ENCODE results near the gene ASIC2. TPM values are rescaled to one million over a fixed set of nuclear protein-coding genes. Genes with fewer than 3 reads are reported as not detected.

Gene ASIC2
- total RNA-seq, 1 donor from 2014 or later = not detected

- H3K4me3 Mint-ChIP-seq = no peak overlapping the region
- no peaks in the 10 kb centered on the region for H3K36me3 Mint-ChIP-seq (ENCODE audit: low read depth)
- TF ChIP-seq CTCF (IDR thresholded peaks at IDR 0.05) = no peak
- H3K27me3 Mint-ChIP-seq = peaks cover 15% of the 10 kb centered on the region
- ChIA-PET POLR2A (no interaction called here), CTCF (no interaction called here)
- no peak for DNase-seq
- no peaks in the 10 kb centered on the region for H3K4me1 Mint-ChIP-seq
- no peaks in the 10 kb centered on the region for H3K9me3 Mint-ChIP-seq
- H3K27ac Mint-ChIP-seq = no peak overlapping the region
- no peak for ATAC-seq (ENCODE audit: low read depth)
- intact Hi-C loops (cut with micrococcal nuclease) = no loop called here
Measured at GRCh38 chr17:33316746-33317145, 23.7 kb upstream of the ASIC2 start.

GRCh38 chr17:33310296-33310695 lies 17.2 kb upstream of the ASIC2 start:
- no peak overlapping the region for H3K27ac Mint-ChIP-seq
- H3K9me3 Mint-ChIP-seq = no peaks in the 10 kb centered on the region
- H3K4me1 Mint-ChIP-seq = no peaks in the 10 kb centered on the region
- no peaks in the 10 kb centered on the region for H3K36me3 Mint-ChIP-seq (ENCODE audit: low read depth)
- no peak overlapping the region for H3K4me3 Mint-ChIP-seq
- DNase-seq = no peak
- intact Hi-C loops (cut with micrococcal nuclease) = no loop called here
- no peak for TF ChIP-seq CTCF (IDR thresholded peaks at IDR 0.05)
- peaks cover 15% of the 10 kb centered on the region for H3K27me3 Mint-ChIP-seq
- no peak for ATAC-seq (ENCODE audit: low read depth)
- CTCF ChIA-PET = no interaction called here
- POLR2A ChIA-PET = no interaction called here

- no peaks in the 10 kb centered on the region for H3K4me1 Mint-ChIP-seq
- POLR2A ChIA-PET = no interaction called here
Measured at GRCh38 chr17:33303254-33303653, 10.2 kb upstream of the ASIC2 start.

GRCh38 chr17:33302394-33302793 lies 9.3 kb upstream of the ASIC2 start:
- Mint-ChIP-seq H3K9me3 (peaks cover 4% of the 10 kb centered on the region), H3K4me3 (no peak overlapping the region), H3K36me3 (ENCODE audit: low read depth) (no peaks in the 10 kb centered on the region), H3K4me1 (no peaks in the 10 kb centered on the region), H3K27me3 (peaks cover 16% of the 10 kb centered on the region), H3K27ac (no peak overlapping the region)
- POLR2A ChIA-PET = no interaction called here
- no peak for DNase-seq
- ATAC-seq (ENCODE audit: low read depth) = no peak
- TF ChIP-seq CTCF (IDR thresholded peaks at IDR 0.05) = no peak
- intact Hi-C loops (cut with micrococcal nuclease) = no loop called here
- CTCF ChIA-PET = no interaction called here

More at GRCh38 chr17:33303254-33303653, 10.2 kb upstream of the ASIC2 start:
- Mint-ChIP-seq H3K27ac (no peak overlapping the region), H3K36me3 (ENCODE audit: low read depth) (no peaks in the 10 kb centered on the region), H3K4me3 (no peak overlapping the region), H3K9me3 (peaks cover 4% of the 10 kb centered on the region), H3K27me3 (peaks cover 18% of the 10 kb centered on the region)
- no peak for DNase-seq
- intact Hi-C loops (cut with micrococcal nuclease) = no loop called here
- CTCF ChIA-PET = no interaction called here
- TF ChIP-seq CTCF (IDR thresholded peaks at IDR 0.05) = no peak
- no peak for ATAC-seq (ENCODE audit: low read depth)

GRCh38 chr17:33300241-33300640 lies 7.1 kb upstream of the ASIC2 start:
- Mint-ChIP-seq H3K4me1 (no peaks in the 10 kb centered on the region), H3K4me3 (no peak overlapping the region), H3K36me3 (ENCODE audit: low read depth) (no peaks in the 10 kb centered on the region), H3K9me3 (peaks cover 4% of the 10 kb centered on the region), H3K27ac (no peak overlapping the region), H3K27me3 (peaks cover 12% of the 10 kb centered on the region)
- DNase-seq (no peak), ATAC-seq (ENCODE audit: low read depth) (no peak)
- TF ChIP-seq CTCF (IDR thresholded peaks at IDR 0.05) = no peak
- intact Hi-C loops (cut with micrococcal nuclease) = no loop called here
- CTCF ChIA-PET = no interaction called here
- POLR2A ChIA-PET = no interaction called here
